RWPE2 (cell line): Measurements from ENCODE around the gene PODXL.

ENCODE experiments used
- ATAC-seq: fragments of 200-7000 bp; cut with Tn5 transposase; 3 replicates; pipeline ENCODE4 v1.9.1; 2021; ENCODE audit warnings: low read depth
- DNase-seq: peaks from one replicate; pipeline ENCODE4 v3.0.0-alpha.2; 2020; ENCODE audit warnings: low spot score
- H3K27ac ChIP-seq: fragments of 450-650 bp; 2 replicates; pipeline ENCODE4 v1.5.1; 2017; ENCODE audit warnings: mild to moderate bottlenecking; ENCODE audit not compliant: poor library complexity, severe bottlenecking
- H3K27me3 ChIP-seq: fragments of 250-450 bp; sonication (Bioruptor Pico); 2 replicates; pipeline ENCODE4 v1.5.1; 2021; ENCODE audit warnings: mild to moderate bottlenecking, moderate library complexity; ENCODE audit not compliant: insufficient read depth, poor library complexity, severe bottlenecking
- H3K36me3 ChIP-seq: fragments of 250-450 bp; sonication (Bioruptor Pico); 2 replicates; pipeline ENCODE4 v1.5.1; 2020; ENCODE audit warnings: low read depth, mild to moderate bottlenecking, moderate library complexity
- H3K4me1 ChIP-seq: fragments of 250-450 bp; sonication (Bioruptor Pico); 2 replicates; pipeline ENCODE4 v1.5.1; 2021; ENCODE audit warnings: mild to moderate bottlenecking, moderate library complexity; ENCODE audit not compliant: insufficient read depth, poor library complexity, severe bottlenecking
- H3K4me3 ChIP-seq: fragments of 250-450 bp; sonication (Bioruptor Pico); 2 replicates; pipeline ENCODE4 v1.5.1; 2021; ENCODE audit warnings: mild to moderate bottlenecking, moderate library complexity; ENCODE audit not compliant: severe bottlenecking
- H3K9me3 ChIP-seq: fragments of 250-450 bp; sonication (Bioruptor Pico); 2 replicates; pipeline ENCODE4 v1.5.1; 2021; ENCODE audit warnings: mild to moderate bottlenecking, moderate library complexity; ENCODE audit not compliant: severe bottlenecking
- TF ChIP-seq, protein P1 (sequence below): fragments of 450-650 bp; IDR thresholded peaks from one replicate; pipeline ENCODE4 v1.5.1; 2017; ENCODE audit warnings: mild to moderate bottlenecking, moderate library complexity; ENCODE audit not compliant: poor library complexity, severe bottlenecking

The PODXL gene

GRCh38 chr7:131581241-131582051, 25.0 kb upstream of the PODXL start:
- Histone ChIP-seq H3K36me3 (no peaks in the 10 kb centered on the region), H3K27ac (no peak overlapping the region), H3K4me3 (no peak overlapping the region), H3K27me3 (no peaks in the 10 kb centered on the region), H3K4me1 (no peaks in the 10 kb centered on the region), H3K9me3 (no peaks in the 10 kb centered on the region)
- TF ChIP-seq, protein P1, sequence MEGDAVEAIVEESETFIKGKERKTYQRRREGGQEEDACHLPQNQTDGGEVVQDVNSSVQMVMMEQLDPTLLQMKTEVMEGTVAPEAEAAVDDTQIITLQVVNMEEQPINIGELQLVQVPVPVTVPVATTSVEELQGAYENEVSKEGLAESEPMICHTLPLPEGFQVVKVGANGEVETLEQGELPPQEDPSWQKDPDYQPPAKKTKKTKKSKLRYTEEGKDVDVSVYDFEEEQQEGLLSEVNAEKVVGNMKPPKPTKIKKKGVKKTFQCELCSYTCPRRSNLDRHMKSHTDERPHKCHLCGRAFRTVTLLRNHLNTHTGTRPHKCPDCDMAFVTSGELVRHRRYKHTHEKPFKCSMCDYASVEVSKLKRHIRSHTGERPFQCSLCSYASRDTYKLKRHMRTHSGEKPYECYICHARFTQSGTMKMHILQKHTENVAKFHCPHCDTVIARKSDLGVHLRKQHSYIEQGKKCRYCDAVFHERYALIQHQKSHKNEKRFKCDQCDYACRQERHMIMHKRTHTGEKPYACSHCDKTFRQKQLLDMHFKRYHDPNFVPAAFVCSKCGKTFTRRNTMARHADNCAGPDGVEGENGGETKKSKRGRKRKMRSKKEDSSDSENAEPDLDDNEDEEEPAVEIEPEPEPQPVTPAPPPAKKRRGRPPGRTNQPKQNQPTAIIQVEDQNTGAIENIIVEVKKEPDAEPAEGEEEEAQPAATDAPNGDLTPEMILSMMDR = no peak
- ATAC-seq (no peak), DNase-seq (no peak)

- Histone ChIP-seq H3K36me3 (no peaks in the 10 kb centered on the region), H3K9me3 (no peaks in the 10 kb centered on the region), H3K4me3 (no peak overlapping the region), H3K27me3 (no peaks in the 10 kb centered on the region), H3K4me1 (no peaks in the 10 kb centered on the region), H3K27ac (no peak overlapping the region)
- no peak for DNase-seq
- no peak for ATAC-seq
- TF ChIP-seq, protein P1 = no peak
Observed at GRCh38 chr7:131578602-131579001, 22.2 kb upstream of the PODXL start.

- TF ChIP-seq, protein P1 = no peak
- Histone ChIP-seq H3K36me3 (no peaks in the 10 kb centered on the region), H3K4me1 (no peaks in the 10 kb centered on the region), H3K27ac (no peak overlapping the region), H3K4me3 (no peak overlapping the region), H3K27me3 (no peaks in the 10 kb centered on the region), H3K9me3 (no peaks in the 10 kb centered on the region)
- ATAC-seq (no peak), DNase-seq (no peak)
Observed at GRCh38 chr7:131574741-131575140, 18.3 kb upstream of the PODXL start.

DNA sequence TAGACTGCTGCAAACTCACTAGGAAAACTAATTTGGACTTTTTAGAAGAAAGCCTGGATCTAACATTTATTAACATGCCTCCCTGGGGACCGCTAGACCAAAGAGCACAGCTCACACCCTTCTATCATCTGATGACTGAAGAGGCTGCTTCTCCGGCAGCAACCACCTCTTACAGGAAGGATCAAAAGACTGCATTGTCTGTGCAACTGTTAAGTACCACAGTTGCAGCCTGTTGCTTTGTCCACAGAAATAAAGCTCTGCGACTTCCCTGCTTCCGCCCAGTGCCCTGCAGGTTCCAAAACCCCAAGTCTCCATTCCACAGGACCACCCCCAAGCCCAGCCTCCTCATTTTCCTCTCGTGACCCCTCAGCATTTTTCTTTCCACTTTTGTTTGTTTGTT, 14.0 kb upstream of the PODXL start:
- ATAC-seq (no peak), DNase-seq (no peak)
- Histone ChIP-seq H3K27ac (no peak overlapping the region), H3K4me1 (no peaks in the 10 kb centered on the region), H3K27me3 (no peaks in the 10 kb centered on the region), H3K9me3 (no peaks in the 10 kb centered on the region), H3K36me3 (no peaks in the 10 kb centered on the region), H3K4me3 (no peak overlapping the region)
- TF ChIP-seq, protein P1 = no peak

GRCh38 chr7:131568970-131569369, 12.5 kb upstream of the PODXL start:
- ATAC-seq (no peak), DNase-seq (no peak)
- TF ChIP-seq, protein P1 = no peak
- no peaks in the 10 kb centered on the region for H3K4me1 ChIP-seq
- H3K9me3 ChIP-seq = no peaks in the 10 kb centered on the region
- no peaks in the 10 kb centered on the region for H3K27me3 ChIP-seq
- H3K4me3 ChIP-seq = no peak overlapping the region
- no peak overlapping the region for H3K27ac ChIP-seq
- no peaks in the 10 kb centered on the region for H3K36me3 ChIP-seq
